ENCODE measurements around the gene CDCA5.

CDCA5 gene

GRCh38 chr11:65040847-65041622 is 42.8 kb downstream of the CDCA5 start, which contains the start of gene SAC3D1:
Gene SAC3D1, plus strand, starts transcription at chr11:65041210. Its CDS starts 83 bp downstream, at chr11:65041293.
- DNase-seq: peak; percentile 95

GRCh38 chr11:65040520-65040846 is 43.4 kb downstream of the CDCA5 start:
- no peak for DNase-seq

GRCh38 chr11:65036931-65037330 is 46.9 kb downstream of the CDCA5 start:
- no peak for DNase-seq

GRCh38 chr11:65035579-65035978 is 48.3 kb downstream of the CDCA5 start:
- DNase-seq: no peak

- DNase-seq: no peak
Measured at GRCh38 chr11:65034423-65034822, 49.4 kb downstream of the CDCA5 start.

DNA sequence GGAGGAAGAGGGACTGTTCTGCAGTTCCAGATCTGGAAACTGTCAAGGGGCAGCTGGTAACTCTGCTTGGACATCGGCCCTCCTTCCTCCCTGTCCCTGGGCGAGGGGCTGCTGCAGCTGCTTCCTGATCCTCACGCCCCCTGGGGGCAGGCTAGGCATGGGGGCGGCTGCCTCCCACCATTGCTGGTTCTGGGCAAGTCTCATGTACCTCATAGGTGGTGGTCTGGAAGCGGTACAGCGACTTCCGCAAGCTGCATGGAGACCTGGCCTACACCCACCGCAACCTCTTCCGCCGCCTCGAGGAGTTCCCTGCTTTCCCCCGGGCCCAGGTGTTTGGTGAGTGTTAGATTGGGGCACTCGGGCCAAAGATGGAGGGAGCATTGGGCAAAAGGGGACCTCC is 51.6 kb downstream of the CDCA5 start:
- no peak for DNase-seq
